8988T (cell line): Measurements from ENCODE around the gene PPM1L.

ENCODE experiments used
- DNase-seq: peaks from one replicate; pipeline ENCODE4 v3.0.0; 2011

The PPM1L gene

DNA sequence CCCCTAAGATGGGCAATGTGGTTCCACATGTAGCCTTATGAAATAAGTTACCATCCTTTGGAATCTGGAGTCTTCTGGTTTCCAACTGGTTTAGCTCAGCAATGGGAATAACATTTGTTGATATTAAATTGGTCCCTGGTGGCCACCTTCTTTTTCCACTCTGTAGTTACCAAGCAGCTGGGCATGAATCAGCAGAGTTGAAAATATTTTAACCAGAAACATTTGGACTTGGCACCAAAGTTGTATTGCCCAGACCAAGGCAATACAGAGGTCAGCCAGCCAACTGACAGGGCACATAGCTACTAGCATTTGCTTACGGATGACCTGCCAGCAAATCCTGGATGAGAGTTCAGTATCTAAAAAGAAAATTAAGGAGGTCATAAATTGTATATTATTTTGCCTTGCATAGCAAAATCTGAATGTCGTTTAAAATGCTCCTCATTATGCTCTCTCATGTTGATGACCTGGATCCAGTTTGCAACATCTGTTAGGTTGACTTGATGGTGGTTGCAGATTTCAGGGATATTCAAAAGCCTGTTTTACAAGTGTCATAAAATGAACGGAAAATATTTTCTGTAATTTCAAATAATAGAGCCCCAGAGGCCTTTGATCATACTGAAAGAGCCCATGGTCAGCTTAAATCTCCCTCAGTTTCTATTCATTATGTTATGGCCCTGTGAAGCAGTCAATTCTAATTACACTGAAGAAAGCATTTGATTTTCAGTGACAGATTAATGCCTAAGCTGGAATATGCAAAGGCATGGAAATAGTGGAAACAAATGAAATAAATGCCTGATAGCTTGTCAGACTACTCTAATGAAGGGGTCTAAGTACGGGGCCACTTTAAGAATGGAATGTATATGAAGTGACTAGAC lies 54.6 kb downstream of the PPM1L start:
- no peak for DNase-seq

- DNase-seq = no peak
Measured at GRCh38 chr3:160811237-160811548, 55.2 kb downstream of the PPM1L start.

GRCh38 chr3:160812304-160812703 lies 56.3 kb downstream of the PPM1L start:
- DNase-seq = no peak

DNA sequence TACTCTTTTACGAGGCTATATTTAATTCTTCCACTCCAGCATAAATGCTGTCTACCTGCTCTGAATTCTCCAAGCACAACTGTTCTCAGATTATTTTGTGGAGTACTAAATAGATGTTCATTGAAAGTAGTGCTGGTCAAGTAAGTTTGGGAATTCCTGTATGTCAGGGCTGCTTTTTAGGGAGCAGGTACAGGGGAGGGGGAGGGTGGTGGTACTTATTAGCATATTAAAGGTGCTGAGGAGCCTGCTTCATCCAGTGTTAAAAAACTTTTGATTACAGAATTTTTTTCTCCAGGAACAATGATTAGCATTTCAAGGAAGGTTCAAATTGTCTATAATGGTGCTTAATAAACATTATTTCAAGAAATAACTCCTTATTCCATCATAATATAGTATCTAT lies 59.2 kb downstream of the PPM1L start:
- no peak for DNase-seq

DNA sequence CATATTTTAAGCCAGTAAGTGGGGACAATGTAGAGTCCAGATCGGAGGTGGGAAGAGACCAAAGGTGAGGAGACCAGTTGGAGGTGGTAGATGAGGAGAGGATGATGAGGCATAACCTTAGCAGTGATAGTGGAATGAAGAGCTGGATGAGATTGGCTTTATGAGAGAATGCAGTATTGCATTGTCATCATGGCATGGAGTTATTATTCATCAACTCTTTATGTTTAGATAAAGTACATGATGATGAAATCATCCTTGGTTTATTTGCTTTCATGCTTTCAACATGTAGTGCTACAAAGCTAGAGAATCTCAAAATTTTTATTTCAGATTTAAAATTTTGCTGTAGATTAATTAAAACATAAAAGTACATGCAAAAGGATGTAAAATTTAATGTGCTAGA lies 64.0 kb downstream of the PPM1L start:
- DNase-seq = no peak

DNA sequence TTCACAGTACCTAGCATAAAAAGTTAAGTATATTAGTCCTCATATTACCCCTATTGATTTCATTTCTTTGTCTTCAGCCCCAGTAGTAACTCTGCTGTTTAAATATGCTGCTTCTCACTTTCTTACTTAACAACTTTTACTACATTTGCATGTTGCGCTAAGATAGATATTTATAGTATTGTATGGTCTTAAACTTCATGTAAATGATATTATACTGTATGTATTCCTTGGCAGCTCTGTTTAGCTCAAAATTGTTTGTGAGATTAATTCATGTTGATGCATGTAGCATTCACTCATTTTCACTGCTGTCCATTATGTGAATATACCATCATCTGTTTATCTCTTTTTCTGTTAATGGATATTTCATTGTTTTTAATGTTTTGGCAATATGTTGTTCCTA lies 64.4 kb downstream of the PPM1L start:
- DNase-seq = no peak

DNA sequence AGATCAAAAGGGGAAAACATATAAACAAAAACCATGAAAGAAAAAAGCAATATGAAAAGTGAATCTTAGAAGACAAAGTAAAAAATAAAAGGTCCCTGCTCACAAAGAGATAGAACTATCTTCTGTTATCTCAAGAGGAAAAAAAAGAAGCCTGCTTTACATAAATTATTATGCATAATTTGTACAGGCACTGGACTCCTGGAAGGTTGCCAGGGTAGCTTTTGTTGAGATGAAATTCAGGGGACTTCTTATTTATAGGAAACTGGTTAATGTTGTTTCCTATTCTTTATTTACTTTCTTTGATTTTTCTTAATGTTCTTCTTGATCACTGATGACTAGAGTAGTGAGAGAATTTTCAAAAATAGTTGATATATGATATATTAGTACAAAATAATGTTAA lies 66.9 kb downstream of the PPM1L start:
- no peak for DNase-seq

DNA sequence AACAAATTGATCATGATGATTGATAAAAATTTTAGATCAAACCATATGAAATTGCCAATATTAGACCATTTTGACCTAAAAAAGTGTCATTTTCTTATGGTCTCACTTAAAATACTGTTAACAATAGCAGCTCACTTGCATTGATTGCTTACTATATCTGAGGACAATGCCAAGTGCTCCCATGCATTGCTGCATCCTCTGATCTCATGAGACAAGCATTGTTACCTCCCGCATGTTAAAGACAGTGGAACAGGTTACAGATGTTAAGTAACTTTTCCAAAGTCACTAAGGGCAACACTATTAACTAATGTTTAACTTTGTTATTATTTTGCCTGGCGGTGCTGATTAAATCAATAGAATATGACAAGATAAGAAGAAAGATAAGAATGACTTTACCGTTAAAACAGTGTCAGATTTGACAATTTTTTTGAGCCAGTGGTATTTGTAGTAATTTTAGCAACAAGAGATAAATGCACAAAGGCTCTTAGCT lies 69.3 kb downstream of the PPM1L start:
- no peak for DNase-seq

- DNase-seq = no peak
Measured at GRCh38 chr3:160826408-160826807, 70.4 kb downstream of the PPM1L start.

DNA sequence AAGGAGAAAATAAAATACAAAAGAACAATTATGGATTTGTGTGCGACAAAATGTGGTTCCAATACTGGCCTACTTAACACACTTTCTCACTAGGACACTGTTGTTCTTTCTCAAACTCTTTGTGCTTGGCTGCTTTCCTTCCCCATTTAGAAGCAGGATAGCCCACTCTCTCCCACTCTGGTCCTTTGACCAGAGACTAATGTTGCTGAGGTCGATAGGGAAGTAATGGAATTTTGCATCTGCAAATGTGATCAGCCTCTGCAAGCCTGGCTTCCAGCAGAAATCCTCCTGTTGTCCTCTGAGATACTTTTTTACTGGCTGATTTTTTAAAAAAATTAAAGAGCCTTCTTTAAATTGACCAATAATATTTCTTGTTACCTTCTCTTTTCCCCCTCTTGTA lies 71.0 kb downstream of the PPM1L start:
- no peak for DNase-seq

GRCh38 chr3:160827516-160827915 lies 71.5 kb downstream of the PPM1L start:
- no peak for DNase-seq

- no peak for DNase-seq
Measured at GRCh38 chr3:160828880-160829279, 72.8 kb downstream of the PPM1L start.

DNA sequence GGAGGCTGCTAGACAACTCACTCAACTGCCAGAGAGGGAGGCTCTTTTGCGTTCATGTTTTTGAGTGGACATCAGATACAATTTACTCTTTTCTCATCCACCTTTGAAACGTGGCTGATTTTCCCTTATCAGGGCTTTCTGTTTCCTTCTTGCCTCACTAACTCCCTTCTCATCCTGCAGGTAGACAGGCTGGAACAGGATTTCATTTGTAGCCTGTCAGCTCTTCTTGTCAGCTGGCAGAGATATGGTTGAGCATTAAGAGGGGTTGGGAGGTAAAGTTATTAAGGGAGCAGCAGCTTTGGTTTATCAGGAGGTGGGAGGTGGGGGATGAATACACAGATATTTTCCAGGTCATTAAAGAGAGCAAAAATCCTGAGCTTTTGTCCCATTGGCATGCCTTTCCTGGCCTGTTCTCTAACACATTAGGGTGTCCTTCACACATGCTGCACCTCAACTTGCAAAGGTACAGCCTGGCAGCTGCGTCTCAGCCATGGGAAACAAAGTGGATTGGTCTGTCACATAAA lies 73.5 kb downstream of the PPM1L start:
- DNase-seq = no peak

GRCh38 chr3:160830796-160831195 lies 74.8 kb downstream of the PPM1L start:
- no peak for DNase-seq

- no peak for DNase-seq
Measured at GRCh38 chr3:160831401-160831800, 75.4 kb downstream of the PPM1L start.

DNA sequence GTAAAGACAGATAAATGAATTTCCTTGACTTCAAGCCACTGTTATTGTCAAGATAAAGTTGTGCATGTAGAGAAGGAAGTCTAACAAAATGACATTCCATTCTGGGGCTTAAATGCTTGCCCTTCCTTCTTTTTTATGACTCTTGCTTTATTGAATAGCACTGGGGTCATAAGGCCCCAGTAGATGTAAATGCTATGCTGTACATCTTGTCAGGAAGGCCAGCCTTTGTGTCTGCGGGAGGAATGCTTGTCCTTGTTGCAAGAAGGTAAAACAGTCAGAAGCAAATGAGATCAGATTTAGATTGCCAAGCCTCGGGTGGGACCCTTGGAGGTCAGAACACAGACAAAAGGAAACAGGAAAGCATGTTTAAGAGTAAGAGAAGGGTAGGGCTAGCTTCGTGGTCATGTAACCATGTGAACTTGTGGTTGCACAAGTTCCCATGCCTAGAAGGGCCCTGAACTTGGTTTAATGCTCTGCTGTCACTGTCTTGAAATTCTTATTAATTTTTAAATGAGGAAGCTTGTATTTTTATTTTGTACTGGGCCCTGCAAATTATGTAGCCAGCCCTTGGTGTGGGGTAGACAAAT lies 81.5 kb downstream of the PPM1L start:
- DNase-seq = no peak

DNA sequence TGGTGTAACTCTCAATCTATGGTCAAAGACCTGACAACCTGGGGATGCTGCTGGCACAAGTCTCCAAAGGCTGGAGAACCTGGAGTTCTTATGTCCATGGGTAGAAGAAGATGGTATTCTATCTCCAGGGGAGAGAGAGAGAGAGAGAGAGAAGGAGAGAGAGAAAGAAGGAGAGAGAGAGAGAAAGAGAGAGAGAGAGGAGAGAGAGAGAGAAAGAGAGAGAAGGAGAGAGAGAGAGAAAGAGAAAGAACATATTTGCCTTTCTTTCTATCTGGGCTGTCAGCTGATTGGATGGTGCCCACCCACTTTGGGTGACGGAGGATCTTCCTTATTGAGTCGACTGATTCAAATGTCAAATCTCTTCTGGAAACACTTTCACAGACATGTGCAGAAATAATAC lies 84.6 kb downstream of the PPM1L start:
- DNase-seq = no peak

DNA sequence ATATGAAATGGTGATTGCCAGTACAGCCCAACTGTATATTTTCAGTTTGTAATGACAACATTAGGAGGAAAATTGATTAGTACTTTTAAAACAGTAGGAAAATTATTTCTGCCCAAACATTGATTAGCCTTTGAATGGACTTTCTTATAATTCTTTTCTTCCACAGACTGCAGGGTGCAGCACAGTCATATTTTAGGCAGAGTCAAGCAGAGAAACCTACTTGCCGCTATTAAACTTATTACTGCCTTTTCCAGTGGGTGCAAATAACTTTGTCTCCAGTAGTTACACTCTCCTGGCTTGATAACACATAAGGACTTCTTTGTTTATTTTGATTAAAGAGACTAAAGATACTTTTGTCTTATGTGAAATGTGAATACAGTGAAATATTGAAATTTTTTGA lies 85.4 kb downstream of the PPM1L start:
- no peak for DNase-seq

DNA sequence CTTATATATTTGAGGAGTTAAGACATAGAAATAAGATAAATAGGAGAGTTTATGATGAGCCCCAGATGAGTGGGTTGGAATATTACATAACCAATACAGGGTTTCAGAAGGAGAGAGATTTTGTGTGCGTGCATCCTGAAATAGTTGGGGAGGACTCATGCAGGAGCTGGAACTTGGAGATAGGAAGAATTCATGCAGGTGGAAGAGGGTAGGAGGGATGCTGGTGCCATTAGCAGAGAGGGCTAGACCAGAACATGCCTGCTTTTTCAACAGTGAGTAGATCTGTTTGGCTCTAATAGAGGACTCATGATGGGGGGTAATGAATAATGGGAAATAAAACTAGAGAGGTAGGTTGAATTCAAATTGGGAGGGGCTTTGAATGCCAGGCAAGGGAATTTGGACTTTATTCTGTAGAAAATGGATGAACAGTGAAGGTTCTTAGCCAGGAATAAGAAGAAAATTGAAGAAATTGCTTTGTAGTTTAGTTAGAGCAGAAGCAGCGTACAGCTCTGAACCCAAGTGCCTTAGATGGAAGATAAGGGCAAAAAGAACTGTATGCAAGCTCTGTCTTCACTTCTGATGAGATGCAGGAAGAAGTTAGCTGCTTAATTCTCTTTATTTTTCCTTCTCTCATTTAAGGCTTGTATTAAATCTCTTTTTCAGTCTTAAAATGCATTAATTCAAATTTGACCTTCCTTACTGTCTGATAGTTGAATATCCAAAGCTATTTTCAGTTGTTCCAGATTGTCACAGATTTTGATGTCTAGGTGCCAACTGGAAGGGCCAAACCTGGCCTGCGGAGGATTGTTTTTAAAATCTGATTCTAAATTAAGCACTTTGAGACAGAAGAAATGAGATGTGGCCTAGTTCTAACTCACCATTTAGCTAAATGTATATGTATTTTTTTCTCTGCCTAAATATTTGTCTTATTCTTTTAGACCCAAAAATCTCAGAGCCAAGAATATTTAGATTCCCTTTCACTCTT lies 86.3 kb downstream of the PPM1L start:
- DNase-seq = no peak

DNA sequence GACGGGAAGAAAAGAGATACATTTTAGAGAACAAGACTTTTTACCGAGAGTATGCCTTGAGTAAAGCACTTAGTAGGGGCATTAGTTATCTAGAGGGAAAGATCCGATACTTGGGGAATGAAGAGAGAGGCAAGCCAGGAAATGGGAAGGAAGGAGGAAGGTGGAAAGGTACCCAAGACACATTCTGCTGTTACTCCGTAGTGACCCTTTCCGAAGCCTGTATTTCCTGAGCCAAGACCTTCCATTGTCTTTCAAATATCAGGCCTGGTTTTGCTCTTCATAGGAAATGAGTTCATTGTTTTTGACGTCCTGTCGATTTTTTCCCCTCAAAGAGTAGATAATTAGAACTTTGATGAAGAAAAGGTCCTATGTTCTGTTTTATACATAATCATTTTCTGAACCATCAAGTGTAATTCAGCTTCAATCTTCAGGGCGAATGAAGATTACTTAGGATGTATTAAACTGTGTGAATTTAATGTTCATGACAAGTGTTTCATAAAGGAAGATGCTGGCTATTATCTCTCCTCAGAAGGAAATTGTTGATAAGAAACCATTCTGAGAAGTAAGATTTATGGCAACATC lies 95.7 kb downstream of the PPM1L start:
- no peak for DNase-seq

GRCh38 chr3:160852856-160853255 lies 96.8 kb downstream of the PPM1L start:
- DNase-seq = no peak

DNA sequence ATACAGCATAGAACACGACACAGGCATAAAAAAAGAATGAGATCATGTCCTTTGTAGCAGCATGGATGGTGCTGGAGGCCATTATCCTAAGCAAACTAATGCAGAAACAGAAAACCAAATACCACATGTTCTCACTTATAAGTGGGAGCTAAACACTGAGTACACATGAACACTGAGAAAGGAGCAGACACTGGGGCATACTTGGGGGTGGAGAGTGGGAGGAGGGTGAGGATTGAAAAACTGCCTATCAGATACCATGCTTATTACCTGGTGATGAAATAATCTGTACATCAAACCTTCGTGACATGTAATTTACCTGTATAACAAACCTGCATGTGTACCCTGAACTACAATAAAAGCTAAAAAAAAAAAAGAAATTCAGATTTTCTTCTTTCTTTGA lies 100.4 kb downstream of the PPM1L start:
- DNase-seq = no peak
